Activated naive CD4-positive, alpha-beta T cell treated with anti-CD3 and anti-CD28 coated beads, Interleukin-2, amount 50 U/mL, for 72 hours (primary cell): Measurements from ENCODE around the gene IGSF11. TPM values are rescaled to one million over a fixed set of nuclear protein-coding genes. Genes with fewer than 3 reads are reported as not detected.
"Not testable (repeated sequence)": the region's sequence is repeated elsewhere in the genome, so short reads cannot be mapped to it uniquely, and the experiment has no call there.

Source experiments
- ATAC-seq, 2 donors: fragments of 150-1000 bp; cut with Tn5 transposase; 2 replicates each; pipeline ENCODE4 v1.10.0; 2021; ENCODE audit warnings: mild to moderate bottlenecking in 2 of 2, moderate library complexity in 2 of 2
- DNase-seq, 2 donors: peaks; one replicate each; pipeline ENCODE4 v3.0.0; 2021 to 2022; ENCODE audit warnings: low spot score in 2 of 2
- H3K27ac Mint-ChIP-seq, 2 donors: one replicate each; pipeline ENCODE4 v1.8.0; 2022; ENCODE audit warnings: mild to moderate bottlenecking in 2 of 2, mixed read lengths in 2 of 2
- H3K36me3 Mint-ChIP-seq, 2 donors: one replicate each; pipeline ENCODE4 v1.8.0; 2022; ENCODE audit warnings: mixed read lengths in 2 of 2
- H3K9me3 Mint-ChIP-seq, 2 donors: one replicate each; pipeline ENCODE4 v1.8.0; 2022; ENCODE audit warnings: mixed read lengths in 2 of 2
- total RNA-seq, 2 donors: library from RNA; stranded (reverse); gene quantifications; one replicate each; pipeline ENCODE4 v1.2.3, GENCODE V29; 2022

The IGSF11 gene
- total RNA-seq, 2 donors from 2014 or later: not detected

DNA sequence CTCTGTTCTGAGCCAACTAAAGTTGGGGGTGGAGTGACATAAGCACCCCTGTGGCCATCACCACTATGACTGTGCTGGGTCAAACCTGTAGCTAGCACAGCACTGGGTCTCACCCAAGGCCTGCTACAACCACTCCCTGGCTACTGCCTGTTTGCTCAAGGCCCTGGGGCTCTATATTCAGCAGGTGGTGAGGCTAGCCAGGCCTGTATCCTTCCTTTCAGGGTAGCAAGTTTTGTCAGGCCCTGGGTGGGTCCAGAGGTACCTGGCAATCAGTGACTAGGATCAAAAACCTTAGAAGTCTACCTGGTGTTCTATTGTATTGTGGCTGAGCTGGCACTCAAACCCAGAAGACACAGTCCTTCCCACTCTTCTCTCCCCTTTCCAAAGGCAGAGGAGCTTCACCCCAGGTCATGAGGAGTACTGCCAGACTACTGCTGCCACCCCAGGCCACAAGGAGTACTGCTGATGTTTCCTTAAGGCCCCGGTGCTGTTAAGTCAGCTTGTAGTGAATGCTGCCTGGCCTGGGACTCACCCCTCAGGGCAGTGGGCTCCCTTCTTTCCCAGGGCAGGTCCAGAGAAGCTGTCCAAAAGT is 170.8 kb downstream of the IGSF11 start:
- DNase-seq: no peak
- Mint-ChIP-seq H3K27ac (no peak overlapping the region), H3K36me3 (no peaks in the 10 kb centered on the region), H3K9me3 (peaks cover 0 to 8% of the 10 kb centered on the region in 2 donors)
- peak in 1 of 2 donors; percentile 28 for ATAC-seq

DNA sequence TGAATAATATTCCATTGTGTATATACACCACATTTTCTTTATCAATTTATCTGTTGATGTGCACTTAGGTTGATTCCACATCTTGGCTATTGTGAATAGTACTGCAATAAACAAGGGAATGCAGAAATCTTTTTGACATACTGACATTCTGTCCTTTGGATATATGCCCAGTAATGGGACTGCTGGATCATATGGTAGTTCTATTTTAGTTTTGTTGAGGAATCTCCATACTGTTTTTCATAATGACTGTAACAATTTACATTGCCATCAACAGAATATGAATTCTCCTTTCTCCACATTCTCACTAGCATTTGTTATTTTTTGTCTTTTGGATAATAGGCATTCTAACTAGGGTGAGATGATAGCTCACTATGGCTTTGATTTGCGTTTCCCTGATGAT is 174.7 kb downstream of the IGSF11 start:
- ATAC-seq (no peak), DNase-seq (no peak)
- Mint-ChIP-seq H3K27ac (no peak overlapping the region), H3K9me3 (peaks cover 5 to 16% of the 10 kb centered on the region in 2 donors), H3K36me3 (no peaks in the 10 kb centered on the region)

DNA sequence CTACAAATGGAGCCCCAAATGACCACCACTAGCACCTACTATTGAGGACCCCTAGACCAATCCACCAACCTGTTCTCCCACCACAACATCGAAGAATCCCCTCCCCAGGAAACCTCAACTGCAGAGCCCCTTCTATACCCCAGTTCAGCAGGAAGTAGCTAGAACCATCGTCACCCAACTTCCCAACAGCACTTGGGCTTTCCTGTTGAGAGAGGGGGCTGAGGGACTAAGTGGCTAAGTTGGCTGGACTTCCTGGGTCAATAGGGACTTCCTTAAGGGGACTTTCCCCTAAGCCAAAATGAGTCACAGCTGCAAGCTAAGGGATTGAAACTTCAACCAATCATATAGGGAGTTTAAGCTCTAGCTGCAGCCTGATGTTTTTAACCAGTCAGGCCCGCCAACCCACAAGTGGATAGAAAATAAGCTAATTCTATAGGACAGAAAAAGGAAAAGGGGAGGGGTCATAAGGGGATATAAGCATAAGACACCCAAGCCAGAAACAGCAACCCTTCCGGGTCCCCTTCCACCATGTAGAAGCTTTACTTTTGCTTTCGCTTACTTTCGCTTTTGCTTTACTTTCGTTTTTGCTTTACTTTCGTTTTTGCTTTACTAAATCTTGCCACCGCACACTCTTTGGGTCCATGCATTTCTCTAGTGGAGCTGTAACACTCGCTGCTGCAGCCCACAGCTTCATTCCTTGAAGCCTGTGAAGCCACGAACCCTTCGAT is 183.0 kb downstream of the IGSF11 start:
- peaks cover under 1 to 20% of the 10 kb centered on the region in 2 donors for H3K9me3 Mint-ChIP-seq
- not testable (repeated sequence) for H3K27ac Mint-ChIP-seq

DNA sequence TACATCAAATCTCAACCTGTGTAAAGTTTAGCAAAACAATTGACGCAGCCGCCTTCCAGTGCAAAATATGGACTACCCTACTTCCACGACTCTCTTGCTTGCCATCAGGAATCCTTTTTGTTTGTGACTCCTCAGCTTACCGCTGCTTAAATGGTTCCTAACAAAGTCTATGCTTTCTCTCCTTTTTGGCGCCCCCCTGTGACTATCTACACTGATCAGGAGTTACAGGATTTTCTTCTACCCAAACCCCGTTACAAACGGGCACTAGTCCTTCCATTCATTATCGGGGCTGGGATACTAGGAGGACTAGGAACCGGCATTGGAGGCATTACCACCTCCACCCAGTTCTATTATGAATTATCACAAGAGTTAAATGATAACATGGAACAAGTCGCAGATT is 184.0 kb downstream of the IGSF11 start:
- Mint-ChIP-seq H3K27ac (no peak overlapping the region), H3K36me3 (peaks cover 5 to 11% of the 10 kb centered on the region in 2 donors), H3K9me3 (peaks cover 0 to 19% of the 10 kb centered on the region in 2 donors)
- DNase-seq: no peak
- ATAC-seq: no peak

More for the DNA sequence above, 183.0 kb downstream of the IGSF11 start:
- ATAC-seq: peak in 1 of 2 donors; percentile 38
- peaks cover 5 to 11% of the 10 kb centered on the region in 2 donors for H3K36me3 Mint-ChIP-seq
- DNase-seq: not testable (repeated sequence)

Other genes with a start within 250 kb of the IGSF11 start
- not detected for gene TEX55, start 111.3 kb upstream of the IGSF11 start, total RNA-seq
- gene UPK1B, start 138.8 kb upstream of the IGSF11 start, total RNA-seq: under 1 TPM in 1 of 2 donors, not detected in 1; 0.51 TPM
- gene B4GALT4, start 206.0 kb upstream of the IGSF11 start, total RNA-seq: 10 to 100 TPM; 13.8 to 21.0 TPM